Stimulated activated CD8-positive, alpha-beta memory T cell treated with anti-CD3 and anti-CD28 coated beads, Interleukin-7, amount 100 ng/mL, for 4 hours (primary cell): ENCODE data around the gene MEF2C.

Experiments
- DNase-seq, 2 donors: peaks; one replicate each; pipeline ENCODE4 v3.0.0-alpha.2; 2020; ENCODE audit warnings: low read depth in 2 of 2

The MEF2C gene

DNA sequence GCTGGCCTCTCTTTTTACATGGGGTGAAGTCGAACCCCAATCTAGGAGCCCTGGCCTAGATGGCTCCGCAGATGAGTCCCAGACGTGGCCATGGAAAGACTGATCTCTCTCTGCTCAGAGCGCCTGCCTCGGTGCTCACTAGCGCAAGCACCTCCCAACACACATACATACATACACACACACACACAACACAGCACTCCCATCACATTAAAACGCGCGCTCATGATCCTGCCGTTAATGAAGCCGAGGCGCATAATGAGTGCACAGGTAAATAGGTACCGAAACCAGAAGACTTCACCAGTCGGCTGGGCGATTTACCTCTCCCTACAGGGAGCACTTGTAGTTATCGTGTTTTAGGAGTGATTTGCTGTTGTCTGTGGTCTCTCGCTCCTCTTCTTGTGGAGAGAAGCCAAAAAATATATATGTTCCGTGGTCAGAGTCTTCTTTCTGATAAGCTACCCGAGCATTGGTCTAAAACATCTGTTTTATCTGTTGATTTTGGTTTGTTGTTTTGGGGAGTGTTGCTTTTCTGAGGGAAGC lies 207.7 kb downstream of the MEF2C start:
- no peak for DNase-seq

DNA sequence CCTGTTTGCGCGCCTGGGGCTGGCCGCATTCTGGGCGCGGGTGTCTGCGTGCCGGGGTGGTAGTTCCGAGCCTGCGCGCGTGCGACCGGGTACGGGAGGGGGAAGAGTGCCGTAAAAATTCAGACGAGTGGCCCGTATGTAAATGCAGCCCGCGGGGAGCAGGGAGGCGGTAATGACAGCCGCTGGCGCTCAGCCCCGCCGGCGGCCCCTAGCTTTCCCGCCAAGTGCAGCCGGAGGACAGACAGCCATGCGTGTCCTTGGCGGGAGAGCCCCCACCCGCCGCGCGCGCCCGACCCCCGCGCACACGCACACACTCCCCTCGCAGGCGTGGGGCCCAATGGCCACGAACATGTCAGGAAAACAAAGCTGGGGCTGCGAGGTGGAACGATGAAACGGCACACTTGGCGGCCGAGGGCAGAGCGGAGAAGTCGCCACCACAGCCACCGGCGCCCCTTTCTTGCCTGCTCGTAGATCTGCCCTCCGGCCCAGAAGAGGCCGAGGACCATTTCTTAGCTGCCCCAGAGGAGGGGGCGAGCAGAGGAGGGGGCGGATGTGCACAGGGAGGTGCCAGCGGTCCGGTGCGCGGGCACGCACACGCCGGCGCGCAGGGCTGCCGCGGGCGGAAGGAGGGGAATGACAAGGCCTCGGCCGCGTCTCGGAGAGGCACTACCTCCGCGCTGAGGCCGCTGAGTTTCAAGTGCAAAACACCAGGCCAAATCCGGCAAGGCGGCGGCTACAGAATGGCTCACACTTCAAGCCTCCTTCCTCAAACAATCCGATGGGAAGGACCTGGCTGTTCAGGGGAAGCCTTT lies 208.4 kb downstream of the MEF2C start:
- no peak for DNase-seq

DNA sequence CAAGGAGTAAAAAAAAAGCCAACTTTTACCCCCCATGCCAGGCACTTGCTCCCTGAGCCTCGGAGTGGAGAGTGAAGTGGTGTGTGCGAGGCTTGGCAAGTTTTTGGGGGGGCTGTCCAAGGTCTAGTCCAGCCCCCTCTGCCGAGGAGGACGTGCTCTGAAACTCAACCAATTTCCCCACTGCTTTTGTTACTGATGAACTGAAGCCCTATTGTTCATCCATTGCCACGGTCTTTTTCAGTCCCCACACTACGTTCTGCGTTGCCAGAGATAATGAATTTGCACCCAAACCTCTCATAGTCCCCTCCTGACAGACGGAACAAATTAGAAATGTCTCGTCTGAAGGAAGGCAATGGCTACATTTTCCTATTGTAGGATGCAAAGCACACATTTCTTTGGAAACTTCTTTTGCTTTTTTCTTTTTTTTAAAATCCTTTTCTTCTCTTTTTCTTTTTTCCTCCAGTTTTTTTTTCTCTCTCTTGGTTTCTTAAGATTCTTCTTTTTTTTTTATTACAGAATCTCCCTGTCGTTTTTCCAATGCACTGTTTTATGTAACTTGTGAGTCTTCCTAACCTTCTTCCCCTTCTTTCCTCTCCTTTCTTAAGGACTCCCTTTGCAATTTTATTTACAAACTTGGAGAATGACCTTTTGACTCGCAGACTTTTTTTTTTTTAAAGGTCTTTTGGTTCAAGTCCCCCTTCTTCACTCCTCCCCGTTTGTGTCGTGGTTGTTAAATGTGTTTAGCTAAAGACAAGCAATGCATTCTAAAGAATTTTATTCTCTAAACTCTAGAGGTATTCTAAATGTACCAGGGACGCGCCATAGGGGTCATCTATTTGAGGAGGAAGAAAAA lies 209.5 kb downstream of the MEF2C start:
- no peak for DNase-seq

GRCh38 chr5:88672644-88673252 lies 210.2 kb downstream of the MEF2C start:
- DNase-seq: no peak

DNA sequence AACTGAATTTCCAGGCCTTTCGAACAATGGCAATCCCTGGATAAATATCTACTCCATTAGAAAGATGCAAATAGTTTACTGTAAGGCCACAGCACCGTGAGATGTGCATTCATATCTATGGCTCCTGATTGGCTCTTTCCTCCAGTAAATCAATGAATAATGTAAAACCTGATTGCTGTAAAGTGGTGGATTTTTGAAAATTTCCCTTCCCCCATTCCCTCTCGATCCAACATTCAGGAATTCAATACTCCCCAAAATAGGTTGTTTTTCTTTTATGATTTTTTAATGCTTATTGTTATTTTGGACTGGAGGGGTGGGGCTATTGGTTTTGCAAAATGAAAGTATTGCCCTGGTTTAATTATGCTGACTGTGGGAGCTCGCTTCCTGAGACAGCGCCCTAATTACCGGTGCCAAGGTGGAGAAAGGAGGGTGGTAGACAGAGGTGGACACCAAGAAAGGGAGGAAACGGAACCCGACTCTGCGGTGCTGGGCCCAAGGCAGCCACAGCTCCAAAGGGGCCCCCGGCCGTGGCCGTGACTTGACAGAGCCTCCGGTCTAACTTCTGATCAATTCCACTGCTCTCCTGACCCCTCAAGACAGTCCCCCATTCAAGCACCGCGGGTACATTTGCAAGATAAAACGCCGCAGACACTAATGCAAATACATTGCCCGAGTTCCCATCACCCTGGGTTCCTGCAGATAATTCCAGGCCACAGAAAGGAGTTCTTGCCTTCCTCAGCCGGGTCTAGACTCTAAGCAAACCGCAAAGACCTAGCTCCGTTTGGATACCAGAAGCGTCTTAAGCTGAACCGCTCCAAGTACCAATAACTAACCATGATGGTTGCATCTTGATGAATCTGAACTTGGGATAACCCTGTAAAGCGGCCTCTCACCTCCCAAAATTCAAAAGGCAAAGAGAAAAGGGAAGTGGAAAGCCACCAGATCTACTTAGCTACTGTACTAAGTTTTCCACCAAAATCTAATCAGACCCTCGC lies 211.2 kb downstream of the MEF2C start:
- no peak for DNase-seq

GRCh38 chr5:88671106-88671504 lies 211.9 kb downstream of the MEF2C start:
- no peak for DNase-seq

DNA sequence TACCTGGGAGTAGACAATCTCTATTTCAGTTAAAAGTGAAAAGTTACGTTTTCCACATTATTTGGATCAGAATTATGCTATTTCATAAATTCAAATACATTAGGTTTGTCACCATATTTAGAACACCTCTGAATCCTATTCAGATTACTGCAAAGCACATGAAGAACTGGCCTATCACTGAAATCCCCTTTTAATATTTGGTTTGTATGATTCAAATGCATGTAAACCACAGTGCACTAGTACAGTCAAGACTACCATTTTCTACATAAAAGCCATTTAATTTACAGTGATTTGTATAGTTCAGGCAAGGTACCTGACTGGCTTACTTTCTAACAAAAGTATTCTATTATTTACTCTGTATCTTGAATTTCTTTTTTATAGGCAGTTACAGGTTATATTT lies 212.5 kb downstream of the MEF2C start:
- no peak for DNase-seq

GRCh38 chr5:88669371-88670050 lies 213.5 kb downstream of the MEF2C start:
- DNase-seq: no peak

DNA sequence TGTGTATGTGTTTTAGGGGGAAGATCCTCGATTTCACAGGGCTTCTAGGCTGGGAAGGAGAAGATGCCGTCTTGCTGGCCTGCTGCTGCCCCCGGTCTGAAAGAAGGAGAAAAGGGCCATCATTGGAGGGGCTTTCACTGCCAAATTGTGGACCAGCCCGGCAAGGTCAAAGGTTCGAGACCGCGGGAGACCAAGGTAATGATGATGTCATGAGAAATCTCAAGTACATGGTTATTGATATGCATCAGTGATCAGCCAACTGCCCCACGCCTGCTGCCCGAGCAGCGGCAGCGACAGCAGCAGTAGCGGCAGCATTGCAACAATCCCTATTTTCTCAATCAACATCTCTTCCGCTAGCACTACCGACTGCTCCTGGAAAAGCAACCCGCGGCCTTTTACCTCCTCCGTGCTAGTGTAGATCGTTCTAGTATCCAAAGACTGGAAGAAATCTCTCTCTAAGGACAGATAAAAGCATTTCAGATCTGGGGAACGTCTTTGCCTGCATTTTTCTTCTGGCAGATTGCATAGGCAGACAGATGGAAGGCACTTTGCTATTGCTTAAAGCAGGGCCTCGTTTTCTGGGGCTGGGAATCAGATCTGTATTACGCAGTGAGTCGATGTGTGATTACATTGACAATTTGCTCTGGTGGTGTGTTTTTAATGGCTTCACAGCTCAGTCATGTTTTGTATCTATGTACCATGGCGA lies 215.3 kb downstream of the MEF2C start:
- DNase-seq: no peak
